HG02938 (cell line): Measurements from ENCODE around the gene ADCY2.

Experiments used
- ATAC-seq: cut with Tn5 transposase; IDR thresholded peaks from one replicate; pipeline ENCODE4 v1.9.1; 2021; ENCODE audit warnings: mild to moderate bottlenecking, moderate library complexity; ENCODE audit not compliant: unreplicated experiment

Gene ADCY2

DNA sequence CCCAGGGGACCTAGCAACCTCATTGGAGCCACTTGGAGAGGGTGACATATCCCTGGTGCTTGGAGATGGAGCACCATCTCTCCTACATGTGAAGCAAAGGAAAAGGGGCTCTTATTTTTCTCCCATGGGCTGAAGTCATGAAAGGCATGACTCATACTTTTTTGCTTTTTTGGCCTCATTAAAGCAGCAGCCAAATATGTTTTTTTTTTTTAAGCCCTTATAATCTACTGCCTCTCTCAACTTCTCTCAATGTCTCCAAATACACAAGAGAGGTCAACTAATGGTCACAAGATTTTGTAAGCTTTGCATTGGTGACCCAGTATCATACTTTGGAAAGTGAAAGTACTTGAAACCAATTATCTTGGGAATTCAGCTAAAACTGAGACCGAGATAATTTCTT lies 456.6 kb downstream of the ADCY2 start:
- no peak for ATAC-seq

DNA sequence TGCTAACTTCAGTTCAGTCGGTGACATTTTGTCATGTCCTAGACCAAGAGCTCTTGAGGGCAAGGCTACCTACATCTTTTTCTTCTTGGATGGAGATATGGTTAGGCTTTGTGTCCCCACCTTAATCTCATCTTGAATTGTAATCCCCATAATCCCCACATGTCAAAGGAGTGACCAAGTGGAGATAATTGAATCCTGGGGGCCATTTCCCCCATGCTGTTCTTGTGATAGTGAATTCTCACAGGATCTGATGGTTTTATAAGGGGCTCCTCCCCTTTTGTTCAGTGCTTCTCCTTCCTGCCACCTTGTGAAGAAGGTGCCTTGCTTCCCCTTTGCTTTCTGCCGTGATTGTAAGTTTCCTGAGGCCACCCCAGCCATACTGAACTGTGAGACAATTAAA lies 457.1 kb downstream of the ADCY2 start:
- ATAC-seq: no peak

DNA sequence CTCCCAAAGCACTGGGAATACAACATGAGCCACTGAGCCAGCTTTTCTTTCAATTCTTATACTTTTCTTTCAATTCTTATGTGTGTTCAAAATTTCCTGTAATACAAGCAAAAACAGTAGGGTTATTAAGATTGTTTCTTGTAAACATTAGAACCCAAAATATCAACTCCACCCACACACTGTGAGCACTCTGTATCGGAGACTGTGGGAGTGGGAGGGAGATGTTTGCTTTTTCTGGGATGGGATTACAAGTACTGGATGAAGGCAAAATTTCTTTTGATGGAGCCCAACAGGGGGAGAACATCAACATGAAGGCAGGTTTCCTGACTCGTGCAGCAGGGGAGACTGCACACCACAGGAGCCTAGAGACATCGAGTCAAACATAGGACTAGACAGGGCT lies 459.7 kb downstream of the ADCY2 start:
- ATAC-seq: no peak

- no peak for ATAC-seq
Observed at GRCh38 chr5:7856855-7857254, 460.9 kb downstream of the ADCY2 start.

DNA sequence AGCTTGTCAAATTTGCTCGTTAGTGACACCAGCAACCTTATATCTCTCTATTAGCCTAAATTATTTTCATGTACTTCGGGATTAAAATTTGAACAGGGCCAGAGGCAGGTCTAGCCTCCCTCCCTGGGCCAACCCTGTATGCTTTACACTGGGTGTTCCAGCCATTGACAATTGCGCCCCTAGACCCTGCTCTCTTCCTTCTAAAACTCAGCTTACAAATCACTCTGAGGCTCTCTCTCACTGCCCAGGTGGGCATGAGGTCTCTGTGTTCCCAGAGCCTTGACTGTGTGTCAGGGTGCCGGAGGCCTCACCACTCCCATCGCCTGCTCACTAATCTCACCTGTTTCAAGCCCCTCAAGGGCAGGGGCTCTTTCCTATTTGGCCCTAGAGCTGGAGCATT lies 461.4 kb downstream of the ADCY2 start:
- no peak for ATAC-seq

DNA sequence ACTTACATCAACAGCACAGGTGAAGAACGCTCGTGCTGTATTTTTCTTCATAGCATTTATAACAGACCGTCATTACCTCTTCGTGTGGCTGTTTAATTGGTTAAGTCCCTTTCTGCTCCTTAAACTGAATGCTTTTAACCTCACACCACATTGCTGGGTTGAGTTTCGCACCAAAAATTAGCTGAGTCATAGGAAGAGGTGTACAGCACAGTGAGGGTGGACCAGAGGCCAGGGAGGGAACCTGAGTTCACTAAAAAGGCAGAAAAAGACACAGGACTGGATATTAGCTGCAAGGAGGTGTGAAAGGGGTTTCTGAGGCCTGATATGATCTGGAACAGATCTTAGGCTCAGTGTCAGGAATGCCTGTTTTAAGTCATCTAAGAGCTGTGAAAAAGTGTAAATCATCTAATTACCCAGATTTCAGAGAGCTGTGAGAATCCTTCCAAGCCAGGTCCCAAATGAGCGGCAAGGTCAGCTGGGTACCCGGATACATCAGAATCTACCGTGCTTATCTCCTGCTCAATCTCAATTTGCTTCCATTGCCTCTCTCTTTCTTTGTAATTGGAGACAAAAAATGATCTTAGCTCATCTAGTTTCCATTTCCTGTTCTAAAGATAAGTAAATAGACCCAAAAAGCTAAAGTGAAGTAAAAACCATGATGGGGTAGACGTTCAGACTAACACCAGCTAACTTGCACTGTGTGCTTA lies 462.1 kb downstream of the ADCY2 start:
- ATAC-seq: no peak

GRCh38 chr5:7866196-7866595 lies 470.3 kb downstream of the ADCY2 start:
- no peak for ATAC-seq

GRCh38 chr5:7867260-7867659 lies 471.3 kb downstream of the ADCY2 start:
- ATAC-seq: no peak

GRCh38 chr5:7868427-7868772 lies 472.5 kb downstream of the ADCY2 start:
- ATAC-seq: peak; percentile 0

DNA sequence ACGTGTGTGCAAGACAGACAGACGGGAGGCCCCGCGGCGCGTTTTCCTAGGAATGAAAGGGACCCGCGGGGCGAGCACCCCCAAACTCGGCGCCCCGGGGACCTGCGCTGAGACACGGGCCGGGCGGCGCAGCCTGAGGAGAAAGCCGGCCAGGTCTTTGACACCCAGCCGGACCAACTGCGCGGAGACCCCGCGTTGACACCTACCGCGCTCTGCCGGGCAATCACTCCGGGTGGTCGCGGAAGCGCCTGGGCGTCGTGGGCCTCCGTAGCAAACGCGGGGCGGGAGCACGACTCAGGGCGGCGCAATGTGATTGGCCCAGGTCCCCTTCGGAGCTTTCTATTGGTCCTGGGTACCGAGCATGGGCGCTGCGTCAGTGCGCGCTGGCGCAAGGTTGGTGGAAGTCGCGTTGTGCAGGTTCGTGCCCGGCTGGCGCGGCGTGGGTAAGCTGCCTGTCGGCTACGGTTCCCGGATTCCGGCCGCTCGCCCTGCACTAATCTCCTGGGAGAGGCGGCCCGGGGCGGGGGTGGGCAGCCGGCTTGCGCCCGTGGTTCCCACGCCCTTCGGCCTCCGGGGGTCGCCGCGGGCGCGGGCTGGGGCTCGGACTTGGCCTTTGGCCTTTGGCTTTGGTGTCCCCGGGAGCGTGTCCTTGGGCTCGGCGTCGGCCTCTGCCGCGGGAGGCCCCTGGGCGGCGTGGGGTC lies 473.0 kb downstream of the ADCY2 start, which contains the start of the genes FASTKD3 and MTRR:
FASTKD3 (minus strand) TSS at position 259 of the 701 bp plus-strand sequence. CDS start 948 bp downstream, outside the sequence.
MTRR (plus strand) TSS at position 376 of the 701 bp plus-strand sequence. CDS start 1,647 bp downstream, outside the sequence.
- peak; percentile 98 for ATAC-seq

DNA sequence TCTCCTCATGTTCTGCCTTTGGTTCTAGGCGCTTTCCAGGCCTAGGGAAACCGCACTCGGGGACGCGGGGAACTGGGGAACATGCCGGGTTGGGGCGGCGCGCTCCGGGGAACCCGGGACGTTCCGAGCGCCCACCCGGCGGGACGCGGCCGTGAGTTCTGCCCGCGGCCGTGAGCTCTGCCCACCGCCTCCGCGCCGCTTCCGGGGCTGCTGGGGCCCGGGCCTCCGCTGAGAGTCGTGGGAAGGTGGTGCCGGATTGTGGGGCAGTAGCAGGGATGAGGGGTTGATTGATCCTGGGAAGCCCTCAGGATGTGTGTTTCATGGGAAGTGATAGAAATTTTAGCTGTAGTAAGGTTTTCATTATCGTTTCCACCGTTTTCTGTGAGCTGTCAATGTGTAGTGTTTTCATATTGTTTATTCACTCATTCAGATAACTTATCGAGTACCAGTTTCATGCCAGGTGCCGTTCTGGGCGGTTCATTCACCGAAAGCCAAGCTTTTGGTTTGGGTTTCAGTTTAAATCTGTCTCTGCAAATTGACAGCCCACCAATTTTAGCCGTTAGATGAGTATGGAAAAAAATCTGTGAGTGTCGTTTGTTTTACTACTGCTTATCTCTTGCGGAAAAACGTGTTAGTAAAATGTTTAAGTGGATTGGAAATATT lies 473.7 kb downstream of the ADCY2 start:
- ATAC-seq: peak; percentile 27

DNA sequence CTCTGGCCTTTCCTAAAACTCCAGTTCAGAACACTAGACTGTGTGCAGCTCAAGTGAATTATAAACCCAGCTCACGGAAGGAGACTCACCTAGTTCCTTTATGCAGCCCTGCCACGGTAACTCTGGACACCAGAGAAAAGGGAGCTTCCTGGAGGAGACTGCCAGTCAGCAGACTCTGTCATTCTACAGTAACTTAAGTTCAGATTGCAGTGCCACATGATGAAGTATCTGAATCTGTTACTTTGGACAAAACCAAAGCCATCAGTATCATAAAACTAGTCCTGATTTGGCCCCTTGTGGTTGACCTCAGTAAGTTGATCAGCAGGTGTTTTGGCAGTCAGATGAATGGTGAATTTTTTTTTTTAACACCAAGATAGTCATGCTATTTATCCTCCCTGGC lies 475.7 kb downstream of the ADCY2 start:
- no peak for ATAC-seq

- no peak for ATAC-seq
Observed at GRCh38 chr5:7872517-7873130, 476.7 kb downstream of the ADCY2 start.

DNA sequence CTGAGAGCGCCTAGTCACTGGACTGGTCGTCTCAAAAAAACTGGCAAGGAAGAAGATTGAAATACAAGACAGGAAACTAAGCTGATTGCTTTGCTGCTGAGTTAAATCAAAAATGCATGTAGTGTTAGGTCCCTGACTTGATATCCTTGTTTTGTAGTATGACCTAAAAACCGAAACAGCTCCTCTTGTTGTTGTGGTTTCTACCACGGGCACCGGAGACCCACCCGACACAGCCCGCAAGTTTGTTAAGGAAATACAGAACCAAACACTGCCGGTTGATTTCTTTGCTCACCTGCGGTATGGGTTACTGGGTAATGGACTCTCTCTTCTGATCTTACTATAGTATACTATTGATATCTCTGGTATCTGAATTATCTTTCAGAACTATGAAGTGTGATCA lies 477.3 kb downstream of the ADCY2 start:
- no peak for ATAC-seq

- no peak for ATAC-seq
Observed at GRCh38 chr5:7874639-7875038, 478.7 kb downstream of the ADCY2 start.

DNA sequence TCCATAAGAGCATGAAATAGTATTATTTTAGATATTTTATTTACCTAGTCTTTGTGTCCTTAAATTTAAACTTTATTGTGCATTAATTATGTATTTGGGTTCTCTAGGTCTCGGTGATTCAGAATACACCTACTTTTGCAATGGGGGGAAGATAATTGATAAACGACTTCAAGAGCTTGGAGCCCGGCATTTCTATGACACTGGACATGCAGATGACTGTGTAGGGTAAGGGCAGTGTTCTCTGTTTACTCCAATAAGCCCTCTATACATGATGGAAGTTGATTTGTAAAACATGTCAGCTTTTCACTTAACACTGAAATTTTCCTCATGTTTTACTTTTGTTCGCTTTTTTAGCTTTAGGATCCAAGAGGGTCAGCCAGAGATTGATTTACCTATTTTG lies 479.2 kb downstream of the ADCY2 start:
- no peak for ATAC-seq

DNA sequence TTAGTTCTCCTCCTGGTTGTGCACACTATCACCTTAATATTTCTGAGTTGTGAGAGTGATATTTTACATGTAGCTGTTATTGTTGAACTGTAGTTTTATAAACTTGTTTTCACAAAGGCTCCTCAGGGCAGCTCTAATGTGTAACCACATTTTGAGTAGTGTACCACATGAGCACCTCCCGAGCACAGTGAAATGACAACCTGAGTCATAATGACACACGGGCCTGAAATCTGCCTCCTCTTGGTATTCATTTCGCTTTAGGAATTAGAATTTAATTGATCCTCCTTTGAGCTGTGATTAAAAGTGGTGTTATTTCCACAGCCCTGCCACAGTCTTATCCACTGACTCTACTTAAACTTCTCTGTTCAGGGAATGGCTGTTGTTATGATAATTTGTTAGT lies 480.9 kb downstream of the ADCY2 start:
- peak; percentile 38 for ATAC-seq

- ATAC-seq: no peak
Observed at GRCh38 chr5:7877851-7878250, 481.9 kb downstream of the ADCY2 start.

- ATAC-seq: peak; percentile 99
Observed at GRCh38 chr5:7878381-7878873, 482.5 kb downstream of the ADCY2 start.
